H9 (cell line): ENCODE results near the gene CCDC33. TPM values are rescaled to one million over a fixed set of nuclear protein-coding genes. Genes with fewer than 3 reads are reported as not detected.

Experiments used
- DNase-seq: peaks from one replicate; pipeline ENCODE4 v3.0.0-alpha.2; 2017
- H2AFZ ChIP-seq: one replicate; pipeline ENCODE4 v1.6.1; 2013; ENCODE audit warnings: mild to moderate bottlenecking, low read length, control low read depth, moderate library complexity
- H2AK5ac ChIP-seq: 2 replicates; pipeline ENCODE4 v1.6.1; 2013; ENCODE audit warnings: low read length, control low read depth, mixed read lengths; ENCODE audit not compliant: insufficient read length
- H2BK120ac ChIP-seq: one replicate; pipeline ENCODE4 v1.6.1; 2013; ENCODE audit warnings: low read depth, mild to moderate bottlenecking, low read length, control low read depth, inconsistent platforms; ENCODE audit not compliant: poor library complexity, severe bottlenecking
- H2BK12ac ChIP-seq: 2 replicates; pipeline ENCODE4 v1.6.1; 2013; ENCODE audit warnings: low read length, control low read depth, mixed read lengths, low read depth; ENCODE audit not compliant: insufficient read length
- H2BK15ac ChIP-seq: 2 replicates; pipeline ENCODE4 v1.6.1; 2013; ENCODE audit warnings: low read depth, low read length, control low read depth
- H2BK20ac ChIP-seq: one replicate; pipeline ENCODE4 v1.6.1; 2013; ENCODE audit warnings: low read depth, mild to moderate bottlenecking, low read length, control low read depth, inconsistent platforms; ENCODE audit not compliant: poor library complexity, severe bottlenecking
- H2BK5ac ChIP-seq: 2 replicates; pipeline ENCODE4 v1.6.1; 2013; ENCODE audit warnings: low read length, control low read depth, mixed read lengths; ENCODE audit not compliant: insufficient read length
- H3K14ac ChIP-seq: 2 replicates; pipeline ENCODE4 v1.6.1; 2013; ENCODE audit warnings: low read length, control low read depth; ENCODE audit not compliant: insufficient read depth
- H3K18ac ChIP-seq: 2 replicates; pipeline ENCODE4 v1.6.1; 2013; ENCODE audit warnings: low read depth, mild to moderate bottlenecking, mixed read lengths, low read length, control low read depth; ENCODE audit not compliant: insufficient read length
- H3K23ac ChIP-seq: 2 replicates; pipeline ENCODE4 v1.6.1; 2013; ENCODE audit warnings: low read length, control low read depth, mixed read lengths, low read depth; ENCODE audit not compliant: insufficient read length
- H3K23me2 ChIP-seq: 2 replicates; pipeline ENCODE4 v1.6.1; 2013; ENCODE audit warnings: low read depth, mild to moderate bottlenecking, mixed read lengths, low read length, control low read depth; ENCODE audit not compliant: insufficient read length, poor library complexity, severe bottlenecking
- H3K27ac ChIP-seq: 2 replicates; pipeline ENCODE4 v1.5.1; 2013; ENCODE audit warnings: low read length, control low read depth, mixed read lengths, low read depth; ENCODE audit not compliant: insufficient read length
- H3K27me3 ChIP-seq: 2 replicates; pipeline ENCODE4 v1.6.1; 2013; ENCODE audit warnings: low read length, control low read depth, inconsistent platforms; ENCODE audit not compliant: insufficient read depth
- H3K4ac ChIP-seq: 2 replicates; pipeline ENCODE4 v1.6.1; 2013; ENCODE audit warnings: low read depth, mild to moderate bottlenecking, control low read depth, inconsistent platforms, low read length, moderate library complexity
- H3K4me1 ChIP-seq: 2 replicates; pipeline ENCODE4 v1.6.1; 2013; ENCODE audit warnings: low read length, control low read depth, inconsistent platforms; ENCODE audit not compliant: insufficient read depth
- H3K4me2 ChIP-seq: 2 replicates; pipeline ENCODE4 v1.6.1; 2013; ENCODE audit warnings: low read length, control low read depth, mixed read lengths; ENCODE audit not compliant: insufficient read length, insufficient read depth
- H3K56ac ChIP-seq: 2 replicates; pipeline ENCODE4 v1.6.1; 2013; ENCODE audit warnings: low read depth, mild to moderate bottlenecking, mixed read lengths, low read length, control low read depth; ENCODE audit not compliant: insufficient read length
- H3K79me1 ChIP-seq: 2 replicates; pipeline ENCODE4 v1.6.1; 2013; ENCODE audit warnings: low read depth, mild to moderate bottlenecking, moderate library complexity, low read length, control low read depth, inconsistent platforms; ENCODE audit not compliant: insufficient read depth, poor library complexity, severe bottlenecking
- H3K79me2 ChIP-seq: 2 replicates; pipeline ENCODE4 v1.6.1; 2013; ENCODE audit warnings: low read length, control low read depth, inconsistent platforms; ENCODE audit not compliant: insufficient read depth
- H3K9ac ChIP-seq: 2 replicates; pipeline ENCODE4 v1.6.1; 2013; ENCODE audit warnings: low read length, control low read depth, mixed read lengths; ENCODE audit not compliant: insufficient read length; ENCODE audit errors: extremely low read depth
- H3K9me3 ChIP-seq: one replicate; pipeline ENCODE4 v1.6.1; 2013; ENCODE audit warnings: low read depth, low read length, inconsistent platforms; ENCODE audit not compliant: control insufficient read depth
- H3T11ph ChIP-seq: one replicate; pipeline ENCODE4 v1.6.1; 2013; ENCODE audit warnings: mild to moderate bottlenecking, low read length, control low read depth, inconsistent platforms
- H4K20me1 ChIP-seq: one replicate; pipeline ENCODE4 v1.6.1; 2013; ENCODE audit not compliant: control insufficient read depth, insufficient read length, insufficient read depth
- H4K5ac ChIP-seq: 2 replicates; pipeline ENCODE4 v1.6.1; 2013; ENCODE audit warnings: low read depth, mild to moderate bottlenecking, mixed read lengths, low read length, control low read depth; ENCODE audit not compliant: insufficient read length
- H4K8ac ChIP-seq: replicated peaks from 2 replicates; pipeline ENCODE4 v1.6.1; 2013; ENCODE audit warnings: low read length, control low read depth, mixed read lengths, low read depth; ENCODE audit not compliant: insufficient read length
- H4K91ac ChIP-seq: 2 replicates; pipeline ENCODE4 v1.6.1; 2013; ENCODE audit warnings: low read depth, mild to moderate bottlenecking, moderate library complexity, mixed read lengths, low read length, control low read depth; ENCODE audit not compliant: insufficient read length
- H3K27ac Mint-ChIP-seq, 3 experiments: 2 replicates in 2 of 3; 3 replicates in 1 of 3; pipeline ENCODE4 v1.8.0; 2020 to 2021; ENCODE audit warnings: mixed read lengths in 3 of 3, mild to moderate bottlenecking in 1 of 3, moderate library complexity in 1 of 3
- H3K27me3 Mint-ChIP-seq: 2 replicates; pipeline ENCODE4 v1.8.0; 2021; ENCODE audit warnings: low read depth, mild to moderate bottlenecking, moderate library complexity, mixed read lengths
- H3K36me3 Mint-ChIP-seq, 3 experiments: 2 replicates in 2 of 3; 3 replicates in 1 of 3; pipeline ENCODE4 v1.8.0; 2020 to 2021; ENCODE audit warnings: low read depth in 3 of 3, mixed read lengths in 3 of 3; ENCODE audit not compliant: insufficient read depth in 1 of 3
- H3K4me1 Mint-ChIP-seq, 2 experiments: 2 replicates each; pipeline ENCODE4 v1.8.0; 2020; ENCODE audit warnings: mixed read lengths in 2 of 2
- H3K4me3 Mint-ChIP-seq, 2 experiments: 2 replicates in 1 of 2; 3 replicates in 1 of 2; pipeline ENCODE4 v1.8.0; 2020 to 2021; ENCODE audit warnings: mild to moderate bottlenecking in 2 of 2, mixed read lengths in 2 of 2, moderate library complexity in 1 of 2
- H3K9me3 Mint-ChIP-seq, 2 experiments: 2 replicates in 1 of 2; 3 replicates in 1 of 2; pipeline ENCODE4 v1.8.0; 2020; ENCODE audit warnings: mild to moderate bottlenecking in 2 of 2, mixed read lengths in 2 of 2, moderate library complexity in 1 of 2
- WGBS: extraction: QIAGEN DNeasy Blood & Tissue Kit; methylation state at CpG from one replicate; pipeline ENCODE4 v1.1.7; 2013; ENCODE audit warnings: missing lambda C conversion rate, low lambda C conversion rate, mixed read lengths; ENCODE audit not compliant: insufficient read length; ENCODE audit errors: extremely low coverage; 5-methylcytosine and 5-hydroxymethylcytosine counted together
- total RNA-seq: library from RNA; stranded (reverse); gene quantifications from 2 replicates; pipeline ENCODE4 v1.2.1, GENCODE V29; 2021
- TF ChIP-seq, protein P1 (sequence below): fragments of 200-600 bp; sonication (generic); conservative IDR thresholded peaks from 3 replicates; pipeline ENCODE4 v1.8.0; 2021; ENCODE audit warnings: antibody characterized with exemption, mild to moderate bottlenecking

The CCDC33 gene
- total RNA-seq, 1 experiment from 2014 or later, result 4.6 TPM

DNA sequence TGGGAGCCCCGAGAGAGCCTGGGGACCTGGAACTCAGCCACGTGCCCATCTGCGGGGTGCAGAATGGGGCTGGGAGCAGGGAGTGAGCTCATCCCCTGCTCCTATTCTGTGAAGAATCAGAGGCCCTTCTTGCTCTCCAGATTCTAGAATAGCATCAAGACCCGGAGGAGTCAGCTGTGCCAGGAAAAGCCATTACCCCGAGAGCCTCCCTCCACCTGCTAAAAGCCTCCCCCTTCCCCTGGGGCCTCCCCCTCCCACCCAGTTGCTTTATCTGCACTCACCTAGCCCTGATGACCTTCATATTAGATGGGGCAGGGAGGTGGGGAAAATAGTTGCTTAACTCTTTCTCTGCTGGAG, 23.1 kb downstream of the CCDC33 start:
- no peak overlapping the region for H3K27ac ChIP-seq
- H3K14ac ChIP-seq, result no peak overlapping the region
- no peaks in the 10 kb centered on the region; a peak in 1 of 5 replicates for H3K9me3 Mint-ChIP-seq
- peaks cover 26 to 44% of the 10 kb centered on the region in 2 experiments for H3K4me1 Mint-ChIP-seq
- H3K79me1 ChIP-seq, result no peaks in the 10 kb centered on the region
- no peak overlapping the region for H2BK20ac ChIP-seq
- H2AK5ac ChIP-seq, result no peak overlapping the region
- DNase-seq, result no peak
- H2AFZ ChIP-seq, result no peak overlapping the region
- WGBS, result no CpG with 5 or more reads among the region's 5 CpGs
- H4K20me1 ChIP-seq, result no peaks in the 10 kb centered on the region
- no peaks in the 10 kb centered on the region for H3K36me3 Mint-ChIP-seq
- no peak overlapping the region for H3T11ph ChIP-seq
- no peaks in the 10 kb centered on the region for H3K79me2 ChIP-seq
- H4K91ac ChIP-seq, result no peak overlapping the region
- H3K4me3 Mint-ChIP-seq, result no peak overlapping the region
- no peaks in the 10 kb centered on the region for H3K27me3 ChIP-seq
- TF ChIP-seq, protein P1, sequence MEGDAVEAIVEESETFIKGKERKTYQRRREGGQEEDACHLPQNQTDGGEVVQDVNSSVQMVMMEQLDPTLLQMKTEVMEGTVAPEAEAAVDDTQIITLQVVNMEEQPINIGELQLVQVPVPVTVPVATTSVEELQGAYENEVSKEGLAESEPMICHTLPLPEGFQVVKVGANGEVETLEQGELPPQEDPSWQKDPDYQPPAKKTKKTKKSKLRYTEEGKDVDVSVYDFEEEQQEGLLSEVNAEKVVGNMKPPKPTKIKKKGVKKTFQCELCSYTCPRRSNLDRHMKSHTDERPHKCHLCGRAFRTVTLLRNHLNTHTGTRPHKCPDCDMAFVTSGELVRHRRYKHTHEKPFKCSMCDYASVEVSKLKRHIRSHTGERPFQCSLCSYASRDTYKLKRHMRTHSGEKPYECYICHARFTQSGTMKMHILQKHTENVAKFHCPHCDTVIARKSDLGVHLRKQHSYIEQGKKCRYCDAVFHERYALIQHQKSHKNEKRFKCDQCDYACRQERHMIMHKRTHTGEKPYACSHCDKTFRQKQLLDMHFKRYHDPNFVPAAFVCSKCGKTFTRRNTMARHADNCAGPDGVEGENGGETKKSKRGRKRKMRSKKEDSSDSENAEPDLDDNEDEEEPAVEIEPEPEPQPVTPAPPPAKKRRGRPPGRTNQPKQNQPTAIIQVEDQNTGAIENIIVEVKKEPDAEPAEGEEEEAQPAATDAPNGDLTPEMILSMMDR, result no peak
- no peak overlapping the region for H3K4ac ChIP-seq
- no peak overlapping the region for H4K8ac ChIP-seq
- no peak overlapping the region for H2BK5ac ChIP-seq
- no peak overlapping the region for H3K23ac ChIP-seq
- no peak overlapping the region for H3K27ac Mint-ChIP-seq
- H3K23me2 ChIP-seq, result no peaks in the 10 kb centered on the region
- H3K27me3 Mint-ChIP-seq, result peaks cover 21% of the 10 kb centered on the region
- no peak overlapping the region for H3K18ac ChIP-seq
- no peak overlapping the region for H2BK120ac ChIP-seq
- H2BK15ac ChIP-seq, result no peak overlapping the region
- H3K9me3 ChIP-seq, result no peaks in the 10 kb centered on the region
- H4K5ac ChIP-seq, result no peak overlapping the region
- no peak overlapping the region for H3K4me2 ChIP-seq
- no peak overlapping the region for H3K56ac ChIP-seq
- H2BK12ac ChIP-seq, result no peak overlapping the region
- no peak overlapping the region for H3K9ac ChIP-seq
- peaks cover 6% of the 10 kb centered on the region; the same call in 1 of the 2 replicates for H3K4me1 ChIP-seq
